ENCODE data around the gene RHOC. TPM values are rescaled to one million over a fixed set of nuclear protein-coding genes. Genes with fewer than 3 reads are reported as not detected.
A peak's percentile ranks its signal among the peaks of the same experiment; 100 is the strongest.

Gene RHOC
- total RNA-seq, 1 donor from 2014 or later: 131 TPM

DNA sequence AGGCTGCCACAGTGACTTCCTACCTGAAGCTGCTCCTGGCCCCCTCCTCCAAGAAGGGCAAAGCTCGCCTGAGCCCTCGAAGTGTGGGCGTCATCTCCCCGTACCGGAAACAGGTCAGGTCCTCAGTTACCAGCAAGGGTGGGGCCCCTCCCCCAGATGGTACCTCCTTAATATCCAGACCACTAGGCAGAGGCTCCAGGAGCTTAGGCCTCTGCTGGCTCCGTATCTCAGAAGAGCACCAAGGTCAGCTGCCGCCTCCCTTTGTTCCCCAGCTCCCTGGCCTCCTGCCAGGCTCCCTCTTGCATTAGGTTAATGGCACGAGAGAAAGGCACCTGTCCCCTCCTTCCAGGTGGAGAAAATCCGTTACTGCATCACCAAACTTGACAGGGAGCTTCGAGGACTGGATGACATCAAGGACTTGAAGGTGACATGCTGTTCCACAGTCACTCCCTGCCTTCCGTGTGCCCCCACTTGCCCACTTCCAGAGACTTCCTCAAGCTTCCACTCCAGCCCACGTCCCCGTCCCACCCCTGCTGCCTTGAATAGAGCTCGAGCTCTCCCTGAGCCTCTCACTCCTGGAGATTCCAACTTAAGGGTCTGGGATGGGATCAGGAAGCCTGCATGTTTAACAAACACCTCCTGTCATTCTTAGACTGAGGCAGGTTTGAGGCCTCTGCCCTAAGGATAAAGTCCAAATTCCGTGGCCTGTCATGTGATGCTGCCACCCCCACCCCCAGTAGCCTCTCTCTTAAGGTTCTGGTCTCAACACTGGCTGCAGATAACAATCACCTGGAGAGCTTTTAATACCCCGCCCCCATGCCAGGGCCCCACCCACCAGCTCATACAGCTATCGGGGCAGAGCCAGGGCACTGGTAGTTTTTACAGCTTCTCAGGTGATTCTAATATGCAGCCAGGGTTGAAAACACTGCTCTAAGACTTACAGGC, 8.3 kb downstream of the RHOC start:
- H3K9me3 Mint-ChIP-seq: no peaks in the 10 kb centered on the region
- TF ChIP-seq, protein P1, sequence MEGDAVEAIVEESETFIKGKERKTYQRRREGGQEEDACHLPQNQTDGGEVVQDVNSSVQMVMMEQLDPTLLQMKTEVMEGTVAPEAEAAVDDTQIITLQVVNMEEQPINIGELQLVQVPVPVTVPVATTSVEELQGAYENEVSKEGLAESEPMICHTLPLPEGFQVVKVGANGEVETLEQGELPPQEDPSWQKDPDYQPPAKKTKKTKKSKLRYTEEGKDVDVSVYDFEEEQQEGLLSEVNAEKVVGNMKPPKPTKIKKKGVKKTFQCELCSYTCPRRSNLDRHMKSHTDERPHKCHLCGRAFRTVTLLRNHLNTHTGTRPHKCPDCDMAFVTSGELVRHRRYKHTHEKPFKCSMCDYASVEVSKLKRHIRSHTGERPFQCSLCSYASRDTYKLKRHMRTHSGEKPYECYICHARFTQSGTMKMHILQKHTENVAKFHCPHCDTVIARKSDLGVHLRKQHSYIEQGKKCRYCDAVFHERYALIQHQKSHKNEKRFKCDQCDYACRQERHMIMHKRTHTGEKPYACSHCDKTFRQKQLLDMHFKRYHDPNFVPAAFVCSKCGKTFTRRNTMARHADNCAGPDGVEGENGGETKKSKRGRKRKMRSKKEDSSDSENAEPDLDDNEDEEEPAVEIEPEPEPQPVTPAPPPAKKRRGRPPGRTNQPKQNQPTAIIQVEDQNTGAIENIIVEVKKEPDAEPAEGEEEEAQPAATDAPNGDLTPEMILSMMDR (conservative IDR thresholded peaks at IDR 0.05): no peak
- DNase-seq (ENCODE audit: extremely low spot score, unreplicated experiment): peak; percentile 55
- H3K4me3 Mint-ChIP-seq: peak overlapping the region; percentile 68
- peaks cover 30% of the 10 kb centered on the region for H3K36me3 Mint-ChIP-seq
- no peaks in the 10 kb centered on the region for H3K27me3 Mint-ChIP-seq
- H3K27ac Mint-ChIP-seq: peak overlapping the region; percentile 96
- H3K4me1 Mint-ChIP-seq (ENCODE audit: unreplicated experiment): peaks cover 45% of the 10 kb centered on the region

DNA sequence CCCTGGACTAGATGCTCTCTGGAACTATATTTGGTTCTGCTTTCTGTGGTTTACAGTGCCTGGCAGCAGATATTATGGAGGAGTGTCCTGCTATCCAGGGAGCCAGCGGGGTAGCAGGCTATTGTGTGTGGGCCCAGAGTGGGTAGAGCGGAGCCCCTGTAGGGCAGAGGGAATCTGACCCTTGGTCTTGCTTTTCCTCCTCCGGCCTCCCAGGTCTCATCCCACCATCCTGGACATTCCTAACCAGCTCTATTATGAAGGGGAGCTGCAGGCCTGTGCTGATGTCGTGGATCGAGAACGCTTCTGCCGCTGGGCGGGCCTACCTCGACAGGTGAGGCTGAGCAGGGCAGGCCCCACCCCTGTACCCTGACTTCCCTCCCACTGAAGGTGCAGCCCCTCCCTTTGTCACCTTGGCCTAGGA, 9.1 kb downstream of the RHOC start:
- Mint-ChIP-seq H3K4me3 (no peak overlapping the region), H3K9me3 (no peaks in the 10 kb centered on the region), H3K27ac (no peak overlapping the region), H3K4me1 (ENCODE audit: unreplicated experiment) (peaks cover 39% of the 10 kb centered on the region), H3K36me3 (peaks cover 31% of the 10 kb centered on the region), H3K27me3 (no peaks in the 10 kb centered on the region)
- DNase-seq (ENCODE audit: extremely low spot score, unreplicated experiment): peak; percentile 52
- TF ChIP-seq, protein P1 (conservative IDR thresholded peaks at IDR 0.05): no peak

DNA sequence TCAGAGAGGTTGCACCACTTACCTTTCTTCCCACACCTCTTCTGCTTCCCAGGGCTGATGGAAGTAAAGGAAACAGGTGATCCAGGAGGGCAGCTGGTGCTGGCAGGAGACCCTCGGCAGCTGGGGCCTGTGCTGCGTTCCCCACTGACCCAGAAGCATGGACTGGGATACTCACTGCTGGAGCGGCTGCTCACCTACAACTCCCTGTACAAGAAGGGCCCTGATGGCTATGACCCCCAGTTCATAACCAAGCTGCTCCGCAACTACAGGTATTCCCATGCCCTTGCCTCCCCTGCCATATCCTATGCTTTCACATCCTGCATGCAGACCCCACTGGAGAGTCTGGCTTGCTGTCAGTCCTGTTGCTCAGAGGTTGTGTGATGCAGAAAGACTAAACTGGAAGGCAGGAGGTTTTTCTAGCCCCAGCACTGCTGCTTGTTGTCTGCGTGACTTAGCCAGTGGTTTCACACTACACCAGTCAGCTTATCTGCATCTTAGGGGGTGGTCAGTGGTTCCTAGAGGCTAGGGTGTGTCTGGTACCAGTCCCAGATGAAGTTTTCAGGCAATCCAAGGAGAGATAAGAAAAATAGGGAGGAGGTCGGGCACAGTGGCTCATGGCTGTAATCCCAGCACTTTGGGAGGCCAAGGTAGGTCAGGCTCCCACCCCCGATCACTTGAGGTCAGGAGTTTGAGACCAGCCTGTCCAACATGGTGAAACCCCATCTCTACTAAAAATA, 10.2 kb downstream of the RHOC start:
- Mint-ChIP-seq H3K4me1 (ENCODE audit: unreplicated experiment) (peaks cover 30% of the 10 kb centered on the region), H3K4me3 (peak overlapping the region; percentile 39), H3K27me3 (no peaks in the 10 kb centered on the region), H3K9me3 (no peaks in the 10 kb centered on the region), H3K36me3 (peaks cover 31% of the 10 kb centered on the region), H3K27ac (peak overlapping the region; percentile 43)
- no peak for DNase-seq (ENCODE audit: extremely low spot score, unreplicated experiment)
- TF ChIP-seq, protein P1 (conservative IDR thresholded peaks at IDR 0.05): no peak

DNA sequence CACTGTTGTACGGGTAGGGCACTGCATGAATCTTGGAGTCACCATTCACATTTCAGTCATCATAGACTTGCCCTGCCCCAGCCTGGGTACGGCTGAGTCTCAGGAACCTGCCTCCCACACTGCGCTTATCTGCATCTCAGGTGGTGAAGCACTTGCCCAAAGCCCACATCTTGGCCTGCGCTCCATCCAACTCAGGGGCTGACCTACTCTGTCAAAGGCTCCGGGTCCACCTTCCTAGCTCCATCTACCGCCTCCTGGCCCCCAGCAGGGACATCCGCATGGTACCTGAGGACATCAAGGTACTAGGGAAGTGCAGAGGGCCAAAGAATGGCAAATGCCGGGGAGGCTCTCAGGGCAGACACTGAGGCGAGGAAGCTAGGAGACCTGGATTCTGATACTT, 11.7 kb downstream of the RHOC start:
- peak; percentile 62 for DNase-seq (ENCODE audit: extremely low spot score, unreplicated experiment)
- H3K4me1 Mint-ChIP-seq (ENCODE audit: unreplicated experiment): peaks cover 18% of the 10 kb centered on the region
- H3K36me3 Mint-ChIP-seq: peaks cover 24% of the 10 kb centered on the region
- no peaks in the 10 kb centered on the region for H3K27me3 Mint-ChIP-seq
- no peak overlapping the region for H3K4me3 Mint-ChIP-seq
- no peak overlapping the region for H3K27ac Mint-ChIP-seq
- TF ChIP-seq, protein P1 (conservative IDR thresholded peaks at IDR 0.05): no peak
- H3K9me3 Mint-ChIP-seq: no peaks in the 10 kb centered on the region

DNA sequence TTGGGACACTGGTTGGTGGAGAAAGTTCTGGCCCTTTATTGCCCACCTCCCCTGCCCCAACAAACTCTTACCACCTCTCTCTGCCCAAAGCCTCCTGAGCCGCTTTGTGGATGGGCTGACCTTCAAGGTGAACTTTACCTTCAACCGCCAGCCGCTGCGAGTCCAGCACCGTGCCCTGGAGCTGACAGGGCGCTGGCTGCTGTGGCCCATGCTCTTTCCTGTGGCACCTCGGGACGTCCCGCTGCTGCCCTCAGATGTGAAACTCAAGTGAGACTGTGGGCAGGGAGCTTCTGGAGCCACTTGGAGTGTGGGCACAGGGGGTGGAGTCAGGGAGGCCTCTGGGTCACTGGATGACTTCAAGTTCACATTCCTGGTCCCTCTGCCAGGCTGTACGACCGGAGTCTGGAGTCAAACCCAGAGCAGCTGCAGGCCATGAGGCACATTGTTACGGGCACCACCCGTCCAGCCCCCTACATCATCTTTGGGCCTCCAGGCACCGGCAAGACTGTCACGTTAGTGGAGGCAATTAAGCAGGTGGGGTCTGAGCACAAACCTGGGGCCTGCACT, 12.5 kb downstream of the RHOC start:
- H3K4me3 Mint-ChIP-seq: no peak overlapping the region
- H3K36me3 Mint-ChIP-seq: peaks cover 22% of the 10 kb centered on the region
- TF ChIP-seq, protein P1 (conservative IDR thresholded peaks at IDR 0.05): no peak
- H3K4me1 Mint-ChIP-seq (ENCODE audit: unreplicated experiment): peaks cover 10% of the 10 kb centered on the region
- H3K9me3 Mint-ChIP-seq: no peaks in the 10 kb centered on the region
- no peak for DNase-seq (ENCODE audit: extremely low spot score, unreplicated experiment)
- no peaks in the 10 kb centered on the region for H3K27me3 Mint-ChIP-seq
- no peak overlapping the region for H3K27ac Mint-ChIP-seq
